NB4 (cell line): ENCODE measurements around the gene CXCR6.

ENCODE experiments used
- POLR2A ChIP-seq: IDR thresholded peaks from 2 replicates; pipeline ENCODE4 v1.6.1; 2011; ENCODE audit warnings: mild to moderate bottlenecking; ENCODE audit not compliant: insufficient read length; ENCODE audit errors: extremely low read depth
- TF ChIP-seq, protein P1 (sequence below): IDR thresholded peaks from one replicate; pipeline ENCODE4 v1.5.1; 2012; ENCODE audit warnings: low read depth, low read length
- TF ChIP-seq, protein P2 (sequence below): IDR thresholded peaks from 2 replicates; pipeline ENCODE4 v1.6.1; 2011; ENCODE audit warnings: low read depth, low read length

DNA sequence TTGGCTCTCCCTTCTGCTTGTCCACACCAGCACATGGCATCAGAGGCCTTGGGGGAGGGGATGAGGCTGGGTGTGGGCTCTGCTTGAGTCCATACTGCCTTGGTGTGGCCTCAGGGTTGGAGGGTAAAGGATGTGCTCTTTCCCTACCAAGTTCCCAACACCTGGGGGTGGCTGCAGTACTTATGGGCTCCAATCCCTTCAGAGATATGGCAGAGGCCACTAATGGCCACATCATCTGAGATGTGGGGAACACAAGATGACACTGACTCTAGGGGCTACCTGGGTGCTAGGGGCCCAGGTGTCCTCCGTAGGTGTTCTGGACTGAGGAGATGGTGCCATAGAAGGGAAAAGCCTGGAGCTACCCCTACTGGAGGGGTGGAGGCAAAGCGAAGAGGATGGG lies 6.9 kb downstream of the CXCR6 start:
- TF ChIP-seq, protein P1, sequence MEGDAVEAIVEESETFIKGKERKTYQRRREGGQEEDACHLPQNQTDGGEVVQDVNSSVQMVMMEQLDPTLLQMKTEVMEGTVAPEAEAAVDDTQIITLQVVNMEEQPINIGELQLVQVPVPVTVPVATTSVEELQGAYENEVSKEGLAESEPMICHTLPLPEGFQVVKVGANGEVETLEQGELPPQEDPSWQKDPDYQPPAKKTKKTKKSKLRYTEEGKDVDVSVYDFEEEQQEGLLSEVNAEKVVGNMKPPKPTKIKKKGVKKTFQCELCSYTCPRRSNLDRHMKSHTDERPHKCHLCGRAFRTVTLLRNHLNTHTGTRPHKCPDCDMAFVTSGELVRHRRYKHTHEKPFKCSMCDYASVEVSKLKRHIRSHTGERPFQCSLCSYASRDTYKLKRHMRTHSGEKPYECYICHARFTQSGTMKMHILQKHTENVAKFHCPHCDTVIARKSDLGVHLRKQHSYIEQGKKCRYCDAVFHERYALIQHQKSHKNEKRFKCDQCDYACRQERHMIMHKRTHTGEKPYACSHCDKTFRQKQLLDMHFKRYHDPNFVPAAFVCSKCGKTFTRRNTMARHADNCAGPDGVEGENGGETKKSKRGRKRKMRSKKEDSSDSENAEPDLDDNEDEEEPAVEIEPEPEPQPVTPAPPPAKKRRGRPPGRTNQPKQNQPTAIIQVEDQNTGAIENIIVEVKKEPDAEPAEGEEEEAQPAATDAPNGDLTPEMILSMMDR = no peak
- TF ChIP-seq POLR2A = no peak
- TF ChIP-seq, protein P2, sequence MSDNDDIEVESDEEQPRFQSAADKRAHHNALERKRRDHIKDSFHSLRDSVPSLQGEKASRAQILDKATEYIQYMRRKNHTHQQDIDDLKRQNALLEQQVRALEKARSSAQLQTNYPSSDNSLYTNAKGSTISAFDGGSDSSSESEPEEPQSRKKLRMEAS = no peak
